Hepatocyte (in vitro differentiated cells): Measurements from ENCODE around the gene CRYBG3. TPM values are rescaled to one million over a fixed set of nuclear protein-coding genes. Genes with fewer than 3 reads are reported as not detected.

ENCODE experiments used
- DNase-seq: peaks from one replicate; pipeline ENCODE4 v3.0.0-alpha.2; 2016; ENCODE audit warnings: low spot score
- H2AFZ ChIP-seq: fragments of 200-600 bp; sonication (generic); 2 replicates; pipeline ENCODE4 v1.6.0; 2016; ENCODE audit warnings: antibody characterized with exemption, mild to moderate bottlenecking
- H3K27ac ChIP-seq: fragments of 200-600 bp; sonication (generic); 2 replicates; pipeline ENCODE4 v1.5.1; 2016; ENCODE audit warnings: mild to moderate bottlenecking
- H3K27me3 ChIP-seq: fragments of 200-600 bp; sonication (generic); 2 replicates; pipeline ENCODE4 v1.6.1; 2016
- H3K36me3 ChIP-seq: fragments of 200-600 bp; sonication (generic); replicated peaks from 2 replicates; pipeline ENCODE4 v1.5.1; 2016; ENCODE audit warnings: low read depth; ENCODE audit not compliant: insufficient read depth
- H3K4me1 ChIP-seq: fragments of 200-600 bp; sonication (generic); 2 replicates; pipeline ENCODE4 v1.5.1; 2016; ENCODE audit warnings: mild to moderate bottlenecking, moderate library complexity; ENCODE audit not compliant: insufficient read depth
- H3K4me2 ChIP-seq: fragments of 200-600 bp; sonication (generic); 2 replicates; pipeline ENCODE4 v1.6.0; 2016
- H3K4me3 ChIP-seq: fragments of 200-600 bp; sonication (generic); 2 replicates; pipeline ENCODE4 v1.5.1; 2016; ENCODE audit warnings: mild to moderate bottlenecking
- H3K79me2 ChIP-seq: fragments of 200-600 bp; sonication (generic); 2 replicates; pipeline ENCODE4 v1.6.0; 2017; ENCODE audit warnings: mild to moderate bottlenecking
- H3K9me2 ChIP-seq: fragments of 200-600 bp; sonication (generic); replicated peaks from 2 replicates; pipeline ENCODE4 v1.6.0; 2017; ENCODE audit warnings: mild to moderate bottlenecking; ENCODE audit not compliant: insufficient read depth
- H3K9me3 ChIP-seq: fragments of 200-600 bp; sonication (generic); 2 replicates; pipeline ENCODE4 v1.5.1; 2016; ENCODE audit warnings: low read depth, mild to moderate bottlenecking
- H4K20me1 ChIP-seq: fragments of 200-600 bp; sonication (generic); 2 replicates; pipeline ENCODE4 v1.6.0; 2016; ENCODE audit warnings: mild to moderate bottlenecking; ENCODE audit not compliant: insufficient read depth, poor library complexity, severe bottlenecking
- EZH2 ChIP-seq: fragments of 200-600 bp; sonication (generic); IDR thresholded peaks from 2 replicates; pipeline ENCODE4 v1.6.1; 2016; ENCODE audit warnings: antibody characterized with exemption, mild to moderate bottlenecking, borderline replicate concordance
- EZH2phosphoT487 ChIP-seq: fragments of 200-600 bp; sonication (generic); IDR thresholded peaks from one replicate; pipeline ENCODE4 v1.6.1; 2018; ENCODE audit warnings: antibody characterized with exemption, mild to moderate bottlenecking, low read depth, moderate library complexity; ENCODE audit not compliant: unreplicated experiment, severe bottlenecking
- WGBS: methylation state at CpG from one replicate; pipeline ENCODE4 v1.1.6; 2016; ENCODE audit warnings: low lambda C conversion rate; ENCODE audit errors: missing lambda C conversion rate; 5-methylcytosine and 5-hydroxymethylcytosine counted together
- polyA plus RNA-seq: library from polyadenylated mRNA; unstranded; fragments of >200 nt; fragmentation: Nextera tagmentation; extraction: Ambion mirVana; gene quantifications from 2 replicates; pipeline ENCODE4 v1.2.1, GENCODE V29; 2016
- total RNA-seq: library from RNA; depleted of rRNA; stranded (reverse); fragments of >200 nt; gene quantifications from 2 replicates; pipeline ENCODE4 v1.2.3, GENCODE V29; 2014
- TF ChIP-seq, protein P1 (sequence below): fragments of 200-600 bp; sonication (generic); IDR thresholded peaks from 2 replicates; pipeline ENCODE4 v1.5.1; 2016; ENCODE audit warnings: antibody characterized with exemption, mild to moderate bottlenecking; ENCODE audit not compliant: poor library complexity

Gene CRYBG3
- total and polyA plus RNA-seq, 2 experiments from 2014 or later, result 1.6 to 13.2 TPM

DNA sequence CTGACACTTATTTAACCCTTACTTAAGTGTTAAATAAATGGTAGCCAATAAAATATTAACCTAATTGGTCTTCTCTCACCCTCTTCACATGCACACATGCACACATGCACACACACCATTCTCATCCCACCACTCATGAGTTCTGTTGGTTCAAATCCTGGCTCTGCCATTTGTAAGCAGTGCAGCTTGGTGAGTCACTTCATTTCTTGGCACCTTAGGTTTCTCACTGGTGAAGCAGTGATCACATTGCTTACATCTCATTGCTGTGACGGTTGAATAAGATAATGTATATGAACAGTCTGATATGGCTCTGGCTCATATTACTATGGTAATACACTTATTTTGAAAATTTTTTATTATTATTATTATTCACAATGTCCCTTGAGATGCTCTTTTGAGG, 116.6 kb downstream of the CRYBG3 start:
- no peak for DNase-seq
- Histone ChIP-seq H3K9me2 (no peaks in the 10 kb centered on the region), H4K20me1 (no peaks in the 10 kb centered on the region), H3K27ac (no peak overlapping the region), H3K4me3 (no peak overlapping the region), H3K79me2 (no peaks in the 10 kb centered on the region), H3K4me1 (no peaks in the 10 kb centered on the region), H2AFZ (no peak overlapping the region), H3K9me3 (no peaks in the 10 kb centered on the region), H3K27me3 (no peaks in the 10 kb centered on the region), H3K36me3 (no peaks in the 10 kb centered on the region), H3K4me2 (no peak overlapping the region)
- TF ChIP-seq EZH2phosphoT487, result no peak
- TF ChIP-seq, protein P1, sequence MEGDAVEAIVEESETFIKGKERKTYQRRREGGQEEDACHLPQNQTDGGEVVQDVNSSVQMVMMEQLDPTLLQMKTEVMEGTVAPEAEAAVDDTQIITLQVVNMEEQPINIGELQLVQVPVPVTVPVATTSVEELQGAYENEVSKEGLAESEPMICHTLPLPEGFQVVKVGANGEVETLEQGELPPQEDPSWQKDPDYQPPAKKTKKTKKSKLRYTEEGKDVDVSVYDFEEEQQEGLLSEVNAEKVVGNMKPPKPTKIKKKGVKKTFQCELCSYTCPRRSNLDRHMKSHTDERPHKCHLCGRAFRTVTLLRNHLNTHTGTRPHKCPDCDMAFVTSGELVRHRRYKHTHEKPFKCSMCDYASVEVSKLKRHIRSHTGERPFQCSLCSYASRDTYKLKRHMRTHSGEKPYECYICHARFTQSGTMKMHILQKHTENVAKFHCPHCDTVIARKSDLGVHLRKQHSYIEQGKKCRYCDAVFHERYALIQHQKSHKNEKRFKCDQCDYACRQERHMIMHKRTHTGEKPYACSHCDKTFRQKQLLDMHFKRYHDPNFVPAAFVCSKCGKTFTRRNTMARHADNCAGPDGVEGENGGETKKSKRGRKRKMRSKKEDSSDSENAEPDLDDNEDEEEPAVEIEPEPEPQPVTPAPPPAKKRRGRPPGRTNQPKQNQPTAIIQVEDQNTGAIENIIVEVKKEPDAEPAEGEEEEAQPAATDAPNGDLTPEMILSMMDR, result no peak
- no peak for TF ChIP-seq EZH2
- WGBS, result 100% methylated on average over 1 of the region's 1 CpG

DNA sequence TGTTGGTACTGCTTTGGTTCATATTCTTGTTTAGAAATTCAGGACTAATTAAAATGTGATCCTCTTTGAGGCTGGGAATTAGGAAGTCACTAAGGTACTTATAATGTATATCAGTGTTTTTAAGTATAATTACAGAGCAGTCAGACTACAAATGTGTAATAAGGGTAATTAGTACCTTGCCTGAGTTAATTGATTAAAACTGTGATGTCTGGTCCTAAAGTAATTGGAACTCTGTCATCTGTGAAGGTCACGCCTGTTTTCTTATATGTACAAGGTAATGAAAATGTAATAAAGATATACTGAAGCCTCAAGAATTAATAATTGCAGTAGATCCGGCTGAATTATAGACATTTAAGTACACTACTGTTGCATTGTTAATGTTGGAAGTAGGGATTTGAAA, 117.6 kb downstream of the CRYBG3 start:
- Histone ChIP-seq H3K9me3 (no peaks in the 10 kb centered on the region), H3K9me2 (no peaks in the 10 kb centered on the region), H3K4me2 (no peak overlapping the region), H3K4me3 (no peak overlapping the region), H4K20me1 (no peaks in the 10 kb centered on the region), H3K27ac (no peak overlapping the region), H3K79me2 (no peaks in the 10 kb centered on the region), H2AFZ (no peak overlapping the region), H3K27me3 (no peaks in the 10 kb centered on the region), H3K36me3 (peaks cover 5% of the 10 kb centered on the region), H3K4me1 (no peaks in the 10 kb centered on the region)
- TF ChIP-seq, protein P1, result no peak
- TF ChIP-seq EZH2 (no peak), EZH2phosphoT487 (no peak)
- no peak for DNase-seq
- 96% methylated on average over 2 of the region's 2 CpGs for WGBS

DNA sequence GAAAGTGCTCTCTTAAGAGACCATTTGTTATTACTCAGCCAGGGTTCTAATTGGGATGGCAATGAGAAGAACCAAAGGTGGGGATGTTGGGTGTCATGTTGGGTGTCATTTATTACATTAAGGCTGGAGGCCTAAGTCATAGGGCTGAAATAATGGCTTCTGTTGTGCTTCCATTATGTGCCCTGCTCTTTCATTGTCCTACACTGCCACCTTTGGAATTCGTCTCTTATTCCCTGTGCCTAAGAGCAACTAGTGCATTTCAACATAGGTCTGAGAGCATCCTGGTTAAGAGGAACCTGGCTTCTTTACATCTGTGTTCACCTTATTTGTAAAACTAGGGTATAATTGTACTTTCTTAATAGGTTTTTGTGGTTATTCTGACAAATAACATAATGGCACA, 118.2 kb downstream of the CRYBG3 start:
- H3K36me3 ChIP-seq, result peaks cover 5% of the 10 kb centered on the region
- no peak for TF ChIP-seq EZH2phosphoT487
- H4K20me1 ChIP-seq, result no peaks in the 10 kb centered on the region
- H3K27ac ChIP-seq, result no peak overlapping the region
- WGBS, result 86% methylated on average over 1 of the region's 1 CpG
- no peak overlapping the region for H2AFZ ChIP-seq
- H3K27me3 ChIP-seq, result no peaks in the 10 kb centered on the region
- no peaks in the 10 kb centered on the region for H3K4me1 ChIP-seq
- no peak overlapping the region for H3K4me2 ChIP-seq
- H3K79me2 ChIP-seq, result no peaks in the 10 kb centered on the region
- no peak for DNase-seq
- no peaks in the 10 kb centered on the region for H3K9me2 ChIP-seq
- H3K9me3 ChIP-seq, result no peaks in the 10 kb centered on the region
- no peak overlapping the region for H3K4me3 ChIP-seq

DNA sequence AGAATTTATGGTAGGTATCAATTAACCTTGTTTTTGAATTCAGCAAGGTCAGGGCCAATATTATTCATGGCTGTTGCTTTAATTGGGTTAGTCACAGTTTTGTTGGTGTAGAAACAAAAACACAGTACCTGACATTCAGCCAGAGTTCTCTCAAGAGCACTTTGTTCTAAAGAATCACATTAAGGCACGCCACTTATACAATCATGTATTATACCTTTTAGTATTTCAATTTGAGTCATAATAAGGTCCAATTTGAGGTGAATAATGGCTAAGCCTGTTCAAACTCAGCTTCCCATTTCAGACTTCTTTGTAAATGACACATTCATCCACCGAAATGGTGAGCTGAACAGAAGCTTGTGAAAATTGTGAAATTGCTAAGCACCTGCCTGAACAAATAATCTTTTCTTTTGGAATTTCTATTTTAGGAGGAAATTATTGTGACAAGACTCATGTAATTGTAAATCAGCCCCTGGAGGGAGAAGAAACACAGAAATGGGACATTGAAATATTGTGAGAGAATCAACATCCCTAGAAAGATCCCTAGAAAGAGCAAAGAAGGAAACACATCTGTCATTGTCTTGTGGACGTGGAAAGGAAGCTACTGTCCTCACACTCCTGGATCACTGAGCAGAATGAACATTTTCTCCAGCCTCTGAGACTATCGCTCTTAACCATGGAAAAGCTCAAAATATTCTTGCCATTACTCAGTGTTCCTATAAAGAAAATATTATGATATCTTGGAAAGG, 121.2 kb downstream of the CRYBG3 start:
- TF ChIP-seq, protein P1, result no peak
- TF ChIP-seq EZH2phosphoT487, result no peak
- TF ChIP-seq EZH2, result no peak
- 94% methylated on average over 4 of the region's 4 CpGs for WGBS
- Histone ChIP-seq H3K27me3 (no peaks in the 10 kb centered on the region), H3K4me2 (no peak overlapping the region), H3K4me1 (peaks cover 6% of the 10 kb centered on the region), H2AFZ (no peak overlapping the region), H3K4me3 (no peak overlapping the region), H3K36me3 (peaks cover 5% of the 10 kb centered on the region), H3K9me2 (no peaks in the 10 kb centered on the region), H4K20me1 (no peaks in the 10 kb centered on the region), H3K79me2 (no peaks in the 10 kb centered on the region), H3K27ac (no peak overlapping the region), H3K9me3 (no peaks in the 10 kb centered on the region)
- no peak for DNase-seq
